Nephron (organoid): ENCODE measurements around the gene ANO2.

ENCODE experiments used
- H3K27ac Mint-ChIP-seq, 3 experiments: 2 replicates each; pipeline ENCODE4 v1.8.0; 2020; ENCODE audit warnings: mixed read lengths in 3 of 3, mild to moderate bottlenecking in 2 of 3, moderate library complexity in 1 of 3
- H3K27me3 Mint-ChIP-seq: 2 replicates; pipeline ENCODE4 v1.8.0; 2021; ENCODE audit warnings: low read depth, mild to moderate bottlenecking, moderate library complexity, mixed read lengths
- H3K36me3 Mint-ChIP-seq: 2 replicates; pipeline ENCODE4 v1.8.0; 2020; ENCODE audit warnings: low read depth, mixed read lengths
- H3K4me1 Mint-ChIP-seq: 2 replicates; pipeline ENCODE4 v1.8.0; 2020; ENCODE audit warnings: mixed read lengths
- H3K4me3 Mint-ChIP-seq, 3 experiments: 2 replicates each; pipeline ENCODE4 v1.8.0; 2020; ENCODE audit warnings: mild to moderate bottlenecking in 3 of 3, mixed read lengths in 3 of 3, moderate library complexity in 2 of 3
- H3K9me3 Mint-ChIP-seq: 2 replicates; pipeline ENCODE4 v1.8.0; 2020; ENCODE audit warnings: mixed read lengths
- CTCF ChIP-seq, 3 experiments: fragments of 200-600 bp; sonication (generic); IDR thresholded peaks; one replicate each; pipeline ENCODE4 v1.5.0; 2021; ENCODE audit warnings: antibody characterized with exemption in 3 of 3; ENCODE audit not compliant: unreplicated experiment in 3 of 3

Gene ANO2

GRCh38 chr12:5956987-5957386, 11.9 kb upstream of the ANO2 start:
- Mint-ChIP-seq H3K4me1 (no peaks in the 10 kb centered on the region), H3K4me3 (no peak overlapping the region), H3K27ac (no peak overlapping the region), H3K36me3 (no peaks in the 10 kb centered on the region), H3K9me3 (no peaks in the 10 kb centered on the region), H3K27me3 (peaks cover 15% of the 10 kb centered on the region)
- no peak for TF ChIP-seq CTCF (IDR thresholded peaks at IDR 0.05; ENCODE audit: unreplicated experiment in 3 of 3)

GRCh38 chr12:5954661-5955060, 9.6 kb upstream of the ANO2 start:
- Mint-ChIP-seq H3K4me1 (no peaks in the 10 kb centered on the region), H3K9me3 (no peaks in the 10 kb centered on the region), H3K4me3 (no peak overlapping the region), H3K27me3 (peaks cover 28% of the 10 kb centered on the region), H3K36me3 (no peaks in the 10 kb centered on the region), H3K27ac (no peak overlapping the region)
- TF ChIP-seq CTCF (IDR thresholded peaks at IDR 0.05; ENCODE audit: unreplicated experiment in 3 of 3) = no peak

GRCh38 chr12:5953835-5954586, 9.0 kb upstream of the ANO2 start:
- TF ChIP-seq CTCF (IDR thresholded peaks at IDR 0.05; ENCODE audit: unreplicated experiment in 3 of 3) = no peak
- peaks cover 34% of the 10 kb centered on the region for H3K27me3 Mint-ChIP-seq
- H3K36me3 Mint-ChIP-seq = no peaks in the 10 kb centered on the region
- no peaks in the 10 kb centered on the region for H3K9me3 Mint-ChIP-seq
- no peak overlapping the region for H3K27ac Mint-ChIP-seq
- H3K4me3 Mint-ChIP-seq = no peak overlapping the region
- H3K4me1 Mint-ChIP-seq = no peaks in the 10 kb centered on the region

GRCh38 chr12:5952031-5952430, 7.0 kb upstream of the ANO2 start:
- no peaks in the 10 kb centered on the region for H3K36me3 Mint-ChIP-seq
- TF ChIP-seq CTCF (IDR thresholded peaks at IDR 0.05; ENCODE audit: unreplicated experiment in 3 of 3) = no peak
- H3K4me1 Mint-ChIP-seq = no peaks in the 10 kb centered on the region
- H3K4me3 Mint-ChIP-seq = no peak overlapping the region
- H3K27me3 Mint-ChIP-seq = peaks cover 53% of the 10 kb centered on the region
- H3K27ac Mint-ChIP-seq = no peak overlapping the region
- H3K9me3 Mint-ChIP-seq = no peaks in the 10 kb centered on the region

DNA sequence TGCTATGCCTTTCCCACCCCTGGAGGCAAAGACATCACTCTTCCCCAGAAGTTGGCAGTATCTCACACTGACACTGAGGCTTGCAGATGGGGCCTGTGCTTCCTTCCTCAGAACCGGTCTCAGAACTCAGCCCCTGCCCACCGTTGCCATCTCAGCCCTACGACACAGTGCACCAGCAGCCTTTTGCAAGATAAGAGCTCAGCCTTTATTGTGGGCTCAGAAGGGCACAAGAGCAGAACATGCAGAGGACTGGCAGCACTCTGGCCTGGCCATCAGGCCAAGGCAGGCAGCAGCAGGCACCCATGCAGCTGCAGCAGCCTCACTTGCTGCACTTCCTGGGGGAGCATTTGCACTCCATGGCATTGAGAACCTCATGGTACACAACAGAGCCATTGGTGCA, 3.6 kb upstream of the ANO2 start:
- Mint-ChIP-seq H3K4me1 (no peaks in the 10 kb centered on the region), H3K27ac (no peak overlapping the region), H3K27me3 (peaks cover 85% of the 10 kb centered on the region), H3K4me3 (no peak overlapping the region), H3K36me3 (no peaks in the 10 kb centered on the region), H3K9me3 (no peaks in the 10 kb centered on the region)
- TF ChIP-seq CTCF (IDR thresholded peaks at IDR 0.05; ENCODE audit: unreplicated experiment in 3 of 3) = no peak

- TF ChIP-seq CTCF (IDR thresholded peaks at IDR 0.05; ENCODE audit: unreplicated experiment in 3 of 3) = no peak
- H3K4me3 Mint-ChIP-seq = peak overlapping the region; percentile 38 to 84 (median 40)
- no peaks in the 10 kb centered on the region for H3K36me3 Mint-ChIP-seq
- no peak overlapping the region for H3K27ac Mint-ChIP-seq
- no peaks in the 10 kb centered on the region for H3K9me3 Mint-ChIP-seq
- H3K4me1 Mint-ChIP-seq = no peaks in the 10 kb centered on the region
- peaks cover 83% of the 10 kb centered on the region for H3K27me3 Mint-ChIP-seq
These were observed 1.9 kb upstream of the ANO2 start for GRCh38 chr12:5947006-5947405.
